ENCODE data around the gene AOAH.

DNA sequence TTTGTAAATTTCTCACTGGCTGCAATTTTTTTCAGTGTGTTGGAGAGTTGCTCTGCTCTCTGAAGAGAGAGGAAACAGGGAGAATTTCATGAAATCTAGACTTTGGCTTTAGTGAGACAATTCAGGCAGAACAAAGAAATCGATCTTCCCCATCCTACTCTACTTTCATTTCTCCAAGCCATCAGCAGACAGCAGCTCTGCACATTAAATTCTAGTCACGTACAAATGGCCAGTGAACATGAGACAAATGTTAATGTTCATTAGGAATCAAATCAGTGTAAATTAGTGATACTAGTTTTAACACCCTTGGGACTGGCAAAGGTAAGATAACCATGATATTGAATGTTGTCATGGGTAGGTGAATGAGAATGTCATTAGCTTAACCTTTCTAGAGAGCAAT, 193.8 kb downstream of the AOAH start:
- no peak for TF ChIP-seq POLR2AphosphoS5 (IDR thresholded peaks at IDR 0.05)
- TF ChIP-seq, protein P1, sequence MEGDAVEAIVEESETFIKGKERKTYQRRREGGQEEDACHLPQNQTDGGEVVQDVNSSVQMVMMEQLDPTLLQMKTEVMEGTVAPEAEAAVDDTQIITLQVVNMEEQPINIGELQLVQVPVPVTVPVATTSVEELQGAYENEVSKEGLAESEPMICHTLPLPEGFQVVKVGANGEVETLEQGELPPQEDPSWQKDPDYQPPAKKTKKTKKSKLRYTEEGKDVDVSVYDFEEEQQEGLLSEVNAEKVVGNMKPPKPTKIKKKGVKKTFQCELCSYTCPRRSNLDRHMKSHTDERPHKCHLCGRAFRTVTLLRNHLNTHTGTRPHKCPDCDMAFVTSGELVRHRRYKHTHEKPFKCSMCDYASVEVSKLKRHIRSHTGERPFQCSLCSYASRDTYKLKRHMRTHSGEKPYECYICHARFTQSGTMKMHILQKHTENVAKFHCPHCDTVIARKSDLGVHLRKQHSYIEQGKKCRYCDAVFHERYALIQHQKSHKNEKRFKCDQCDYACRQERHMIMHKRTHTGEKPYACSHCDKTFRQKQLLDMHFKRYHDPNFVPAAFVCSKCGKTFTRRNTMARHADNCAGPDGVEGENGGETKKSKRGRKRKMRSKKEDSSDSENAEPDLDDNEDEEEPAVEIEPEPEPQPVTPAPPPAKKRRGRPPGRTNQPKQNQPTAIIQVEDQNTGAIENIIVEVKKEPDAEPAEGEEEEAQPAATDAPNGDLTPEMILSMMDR (IDR thresholded peaks at IDR 0.05), result no peak

Data from sigmoid colon (tissue), 4 donors.